Subcutaneous abdominal adipose tissue (tissue), 5 donors: Measurements from ENCODE around the gene VIPR2.

Experiments
- H3K27ac ChIP-seq: one replicate; pipeline ENCODE4 v1.7.0; 2013; ENCODE audit warnings: low read depth, mild to moderate bottlenecking, inconsistent platforms, low read length, moderate library complexity
- H3K27me3 ChIP-seq, 5 donors: one replicate each; pipeline ENCODE4 v1.7.0; 2013; ENCODE audit warnings: low read length in 5 of 5, inconsistent platforms in 1 of 5; ENCODE audit not compliant: control insufficient read depth in 5 of 5, insufficient read depth in 4 of 5
- H3K36me3 ChIP-seq, 5 donors: one replicate each; pipeline ENCODE4 v1.7.0; 2013; ENCODE audit warnings: low read length in 5 of 5; ENCODE audit not compliant: control insufficient read depth in 5 of 5, insufficient read depth in 5 of 5
- H3K4me1 ChIP-seq, 5 donors: one replicate each; pipeline ENCODE4 v1.7.0; 2013; ENCODE audit warnings: low read length in 5 of 5, mild to moderate bottlenecking in 3 of 5, moderate library complexity in 1 of 5; ENCODE audit not compliant: control insufficient read depth in 5 of 5, insufficient read depth in 5 of 5
- H3K4me3 ChIP-seq, 5 donors: one replicate each; pipeline ENCODE4 v1.7.0; 2013; ENCODE audit warnings: low read length in 5 of 5, low read depth in 1 of 5
- H3K9ac ChIP-seq, 5 donors: one replicate each; pipeline ENCODE4 v1.7.0; 2013; ENCODE audit warnings: low read length in 5 of 5, mild to moderate bottlenecking in 4 of 5, moderate library complexity in 3 of 5
- H3K9me3 ChIP-seq, 5 donors: one replicate each; pipeline ENCODE4 v1.7.0; 2013; ENCODE audit warnings: low read length in 5 of 5; ENCODE audit not compliant: control insufficient read depth in 5 of 5
- donor health status: healthy.
- donor health status: healthy.
- donor health status: healthy.
- donor health status: healthy.
- donor health status: healthy.

Gene VIPR2

GRCh38 chr7:159094023-159094740 lies 50.5 kb downstream of the VIPR2 start:
- no peak overlapping the region for H3K4me3 ChIP-seq
- no peak overlapping the region for H3K9ac ChIP-seq
- no peak overlapping the region for H3K27ac ChIP-seq
- H3K36me3 ChIP-seq, result no peaks in the 10 kb centered on the region
- no peaks in the 10 kb centered on the region for H3K27me3 ChIP-seq
- peaks cover 2 to 6% (median 3%) of the 10 kb centered on the region in 5 donors for H3K4me1 ChIP-seq
- H3K9me3 ChIP-seq, result no peaks in the 10 kb centered on the region

DNA sequence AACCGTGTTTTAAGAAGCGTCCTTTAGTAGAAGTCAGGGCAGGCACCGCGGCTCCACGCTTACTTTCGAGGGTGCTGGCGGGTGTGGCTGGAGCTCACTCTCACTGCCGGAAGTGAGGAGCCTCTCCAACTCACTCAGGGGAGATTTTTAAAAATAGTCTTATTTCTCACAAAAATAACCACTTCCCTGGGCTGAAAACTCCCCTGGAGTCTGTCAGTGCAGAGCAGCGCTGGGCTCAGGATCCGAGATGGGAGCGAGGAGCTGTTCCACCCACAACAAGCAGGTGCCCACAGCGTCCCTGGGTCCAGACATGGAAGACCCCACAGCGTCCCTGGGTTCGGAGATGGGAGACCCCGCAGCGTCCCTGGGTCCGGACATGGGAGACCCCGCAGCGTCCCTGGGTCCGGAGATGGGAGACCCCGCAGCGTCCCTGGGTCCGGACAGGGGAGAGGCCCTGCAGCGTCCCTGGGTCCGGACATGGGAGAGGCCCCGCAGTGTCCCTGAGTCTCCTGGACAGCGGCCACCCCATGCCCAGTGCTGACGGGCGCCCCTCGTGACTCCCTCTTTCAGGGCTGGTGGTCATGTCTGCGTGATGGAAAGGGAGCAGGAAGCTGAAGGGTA lies 51.2 kb downstream of the VIPR2 start:
- Histone ChIP-seq H3K36me3 (no peaks in the 10 kb centered on the region), H3K9ac (no peak overlapping the region), H3K4me1 (peaks cover 0 to 3% (median 0%) of the 10 kb centered on the region in 5 donors), H3K4me3 (no peak overlapping the region), H3K27me3 (no peaks in the 10 kb centered on the region), H3K9me3 (no peaks in the 10 kb centered on the region), H3K27ac (no peak overlapping the region)

DNA sequence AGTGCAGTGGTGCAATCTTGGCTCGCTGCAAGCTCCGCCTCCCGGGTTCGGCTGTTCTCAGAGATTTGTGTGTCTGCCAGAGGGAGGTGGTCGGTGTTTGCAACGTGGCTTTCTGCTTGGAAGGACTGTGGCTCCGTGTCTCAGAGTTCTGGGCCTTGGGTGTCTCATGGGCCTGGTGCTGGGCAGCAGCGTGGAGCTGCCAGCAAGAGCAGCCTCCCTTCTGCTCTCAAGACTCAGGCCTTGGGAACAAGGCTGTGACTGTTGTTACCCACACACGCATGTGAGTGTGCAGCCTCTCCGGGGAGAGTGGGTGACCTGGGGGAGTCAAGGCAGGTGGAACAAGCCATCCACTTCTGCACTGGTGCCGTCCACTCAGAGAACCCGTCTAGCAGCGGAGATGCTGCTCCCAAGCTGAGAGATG lies 52.0 kb downstream of the VIPR2 start:
- H3K27ac ChIP-seq, result no peak overlapping the region
- H3K27me3 ChIP-seq, result peaks cover 0 to 4% (median 0%) of the 10 kb centered on the region in 5 donors
- no peaks in the 10 kb centered on the region for H3K36me3 ChIP-seq
- H3K4me1 ChIP-seq, result peaks cover 0 to 3% (median 0%) of the 10 kb centered on the region in 5 donors
- no peak overlapping the region for H3K9ac ChIP-seq
- no peaks in the 10 kb centered on the region for H3K9me3 ChIP-seq
- no peak overlapping the region for H3K4me3 ChIP-seq

- Histone ChIP-seq H3K4me1 (peaks cover 0 to 3% (median 0%) of the 10 kb centered on the region in 5 donors), H3K27ac (no peak overlapping the region), H3K36me3 (no peaks in the 10 kb centered on the region), H3K9me3 (no peaks in the 10 kb centered on the region), H3K27me3 (peaks cover 0 to 5% (median 0%) of the 10 kb centered on the region in 5 donors), H3K4me3 (no peak overlapping the region), H3K9ac (no peak overlapping the region)
Observed at GRCh38 chr7:159091480-159092475, 52.9 kb downstream of the VIPR2 start.

- Histone ChIP-seq H3K4me1 (peaks cover 0 to 3% (median 0%) of the 10 kb centered on the region in 5 donors), H3K9ac (no peak overlapping the region), H3K36me3 (no peaks in the 10 kb centered on the region), H3K27me3 (peaks cover 0 to 6% (median 0%) of the 10 kb centered on the region in 5 donors), H3K9me3 (no peaks in the 10 kb centered on the region), H3K27ac (no peak overlapping the region), H3K4me3 (no peak overlapping the region)
Observed at GRCh38 chr7:159091041-159091440, 53.6 kb downstream of the VIPR2 start.

DNA sequence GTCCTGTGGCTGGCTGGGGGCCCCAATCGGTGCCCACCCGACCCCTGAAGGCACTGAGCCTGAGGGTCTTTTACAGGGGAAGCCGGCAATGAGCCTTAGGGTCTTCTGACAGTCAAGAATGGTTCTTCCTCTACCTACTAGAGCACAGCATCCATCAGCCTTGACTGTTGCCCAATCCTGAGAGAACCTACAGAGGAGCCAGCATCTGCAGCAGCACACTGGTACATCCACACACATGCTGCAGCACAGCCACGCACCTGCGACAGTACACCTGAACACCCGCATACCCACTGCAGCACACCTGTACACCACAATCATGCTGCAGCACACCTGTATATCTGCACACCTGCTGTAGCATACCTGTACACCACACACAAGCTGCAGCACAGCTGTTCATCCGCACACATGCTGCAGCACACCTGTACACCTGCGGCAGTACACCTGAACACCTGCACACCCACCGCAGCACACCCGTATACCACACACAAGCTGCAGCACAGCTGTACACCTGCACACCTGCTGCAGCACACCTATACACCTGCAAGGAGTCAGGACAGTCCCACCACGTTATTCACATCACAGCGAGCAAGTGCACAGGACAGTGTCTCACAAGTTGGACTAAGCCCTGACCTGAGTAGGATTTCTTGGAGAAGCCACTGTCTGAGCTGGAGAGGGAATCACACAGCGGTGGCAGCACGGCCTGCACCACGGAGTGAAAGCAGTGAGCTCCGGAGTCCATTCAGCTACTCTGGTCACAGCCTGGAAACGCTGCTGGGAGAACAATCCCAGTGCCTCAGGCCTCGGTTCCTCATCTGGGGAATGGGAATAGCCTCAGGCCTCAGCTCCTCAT lies 56.4 kb downstream of the VIPR2 start:
- peaks cover 0 to 3% (median 0%) of the 10 kb centered on the region in 5 donors for H3K4me1 ChIP-seq

GRCh38 chr7:159086301-159086925 lies 58.3 kb downstream of the VIPR2 start:
- H3K27ac ChIP-seq, result no peak overlapping the region
- H3K27me3 ChIP-seq, result peaks cover 0 to 6% (median 0%) of the 10 kb centered on the region in 5 donors

More for the DNA sequence above, 56.4 kb downstream of the VIPR2 start:
- H3K27me3 ChIP-seq, result peaks cover 0 to 6% (median 0%) of the 10 kb centered on the region in 5 donors
- H3K4me3 ChIP-seq, result no peak overlapping the region
- no peaks in the 10 kb centered on the region for H3K9me3 ChIP-seq
- no peak overlapping the region for H3K9ac ChIP-seq
- no peak overlapping the region for H3K27ac ChIP-seq
- H3K36me3 ChIP-seq, result no peaks in the 10 kb centered on the region

GRCh38 chr7:159084069-159084801 lies 60.4 kb downstream of the VIPR2 start:
- H3K4me1 ChIP-seq, result no peaks in the 10 kb centered on the region
- H3K27ac ChIP-seq, result no peak overlapping the region
- peaks cover 0 to 6% (median 0%) of the 10 kb centered on the region in 5 donors for H3K27me3 ChIP-seq
- H3K9ac ChIP-seq, result no peak overlapping the region
- no peak overlapping the region for H3K4me3 ChIP-seq
- no peaks in the 10 kb centered on the region for H3K36me3 ChIP-seq
- H3K9me3 ChIP-seq, result no peaks in the 10 kb centered on the region

More at GRCh38 chr7:159086301-159086925, 58.3 kb downstream of the VIPR2 start:
- no peaks in the 10 kb centered on the region for H3K36me3 ChIP-seq
- no peak overlapping the region for H3K4me3 ChIP-seq
- H3K9ac ChIP-seq, result no peak overlapping the region
- peaks cover 0 to 1% (median 0%) of the 10 kb centered on the region in 5 donors for H3K4me1 ChIP-seq
- no peaks in the 10 kb centered on the region for H3K9me3 ChIP-seq
